Transverse colon (tissue), 4 donors: Measurements from ENCODE around the gene LRP1B. TPM values are rescaled to one million over a fixed set of nuclear protein-coding genes. Genes with fewer than 3 reads are reported as not detected.

Experiments used
- DNase-seq: peaks from one replicate; pipeline ENCODE4 v3.0.0-alpha.2; 2019
- H3K27ac ChIP-seq, 4 donors: fragments of 200-600 bp; sonication (generic); 2 replicates each; pipeline ENCODE4 v1.5.1; 2016 to 2018; ENCODE audit warnings: inconsistent platforms in 4 of 4
- H3K27me3 ChIP-seq: fragments of 200-600 bp; sonication (generic); 2 replicates; pipeline ENCODE4 v1.5.1; 2017; ENCODE audit warnings: inconsistent platforms
- H3K36me3 ChIP-seq, 4 donors: fragments of 200-600 bp; sonication (generic); 2 replicates each; pipeline ENCODE4 v1.5.1; 2017 to 2019; ENCODE audit warnings: inconsistent platforms in 4 of 4
- H3K4me1 ChIP-seq, 4 donors: fragments of 200-600 bp; sonication (generic); 2 replicates each; pipeline ENCODE4 v1.5.1; 2017 to 2020; ENCODE audit warnings: inconsistent platforms in 4 of 4
- H3K4me3 ChIP-seq, 4 donors: fragments of 200-600 bp; sonication (generic); 1 replicate in 1 of 4; 2 replicates in 3 of 4; pipeline versions ENCODE4 v1.5.1 to v1.6.1; 2017 to 2019; ENCODE audit warnings: inconsistent platforms in 4 of 4
- H3K9me3 ChIP-seq, 2 donors: fragments of 200-600 bp; sonication (generic); 2 replicates each; pipeline ENCODE4 v1.5.1; 2017 to 2019; ENCODE audit warnings: inconsistent platforms in 2 of 2
- EP300 ChIP-seq: sonication (generic); formaldehyde crosslinking; IDR thresholded peaks from one replicate; pipeline ENCODE4 v1.6.1; 2017; ENCODE audit warnings: antibody characterized with exemption, low read depth
- POLR2A ChIP-seq: fragments of 450-650 bp; IDR thresholded peaks from one replicate; pipeline ENCODE4 v1.6.1; 2016; ENCODE audit warnings: antibody characterized with exemption, mild to moderate bottlenecking, moderate library complexity
- POLR2AphosphoS5 ChIP-seq, 3 donors: sonication (generic); formaldehyde crosslinking; IDR thresholded peaks; one replicate each; pipeline ENCODE4 v1.6.1; 2016; ENCODE audit warnings: antibody characterized with exemption in 3 of 3
- WGBS, 2 donors: methylation state at CpG; one replicate each; pipeline ENCODE4 v1.1.5; 2018; ENCODE audit warnings: low coverage in 1 of 2; 5-methylcytosine and 5-hydroxymethylcytosine counted together
- in situ Hi-C, 4 donors: fragments of 200-750 bp; cut with MboI; loops; one replicate each; pipeline versions ENCODE4 v1.15.0 to v1.15.1; 2017; ENCODE audit warnings: low sequenced_read_pairs in 3 of 4, low pct_ligation_motif_present in 1 of 4, low pct_unique_long_range_greater_than_20kb in 1 of 4
- intact Hi-C: fragments of 100-400 bp; cut with DNase I; formaldehyde crosslinking; loops from one replicate; pipeline ENCODE4 v1.15.1; 2023; ENCODE audit warnings: low total_unique reads
- total RNA-seq, 4 donors: library from RNA; depleted of rRNA; stranded (reverse); fragments of >200 nt; gene quantifications; one replicate each; pipeline ENCODE4 v1.1.0, GENCODE V29; 2016
- TF ChIP-seq, protein P1 (sequence below), 5 experiments: fragments of 200-600 bp in 3 of 5; fragments of 450-650 bp in 2 of 5; sonication (generic) in 3 of 5; IDR thresholded peaks; 1 replicate in 2 of 5; 2 replicates in 3 of 5; pipeline ENCODE4 v1.5.1; 2016 to 2017; ENCODE audit warnings: antibody characterized with exemption in 5 of 5, inconsistent platforms in 3 of 5, mild to moderate bottlenecking in 2 of 5, moderate library complexity in 1 of 5

Gene LRP1B
- total RNA-seq, 4 donors from 2014 or later = 0.48 to 5.4 (median 0.82) TPM; not detected in 1

DNA sequence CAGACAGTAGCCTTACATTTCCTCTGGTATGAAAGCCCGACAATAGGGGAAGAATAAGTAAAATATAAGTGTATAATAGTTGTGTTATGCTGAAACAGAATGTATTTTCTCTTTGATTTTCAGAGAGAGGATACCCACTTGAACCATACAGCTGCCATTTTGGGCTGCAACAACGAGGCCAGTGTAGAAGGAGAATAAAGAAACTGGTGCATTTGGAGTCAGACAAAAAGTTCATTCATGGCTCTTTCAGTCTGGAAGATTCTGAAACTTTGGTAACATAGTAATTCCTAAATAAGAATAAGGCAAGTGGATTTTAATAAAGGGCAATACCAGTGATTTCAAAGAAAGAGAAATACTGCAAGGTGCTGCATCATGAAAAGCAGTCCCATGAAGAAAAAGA lies 610.9 kb downstream of the LRP1B start:
- 80 to 95% methylated on average over 2 of the region's 2 CpGs for WGBS, 2 donors
- DNase-seq = no peak
- H3K4me1 ChIP-seq = no peaks in the 10 kb centered on the region
- TF ChIP-seq, protein P1, sequence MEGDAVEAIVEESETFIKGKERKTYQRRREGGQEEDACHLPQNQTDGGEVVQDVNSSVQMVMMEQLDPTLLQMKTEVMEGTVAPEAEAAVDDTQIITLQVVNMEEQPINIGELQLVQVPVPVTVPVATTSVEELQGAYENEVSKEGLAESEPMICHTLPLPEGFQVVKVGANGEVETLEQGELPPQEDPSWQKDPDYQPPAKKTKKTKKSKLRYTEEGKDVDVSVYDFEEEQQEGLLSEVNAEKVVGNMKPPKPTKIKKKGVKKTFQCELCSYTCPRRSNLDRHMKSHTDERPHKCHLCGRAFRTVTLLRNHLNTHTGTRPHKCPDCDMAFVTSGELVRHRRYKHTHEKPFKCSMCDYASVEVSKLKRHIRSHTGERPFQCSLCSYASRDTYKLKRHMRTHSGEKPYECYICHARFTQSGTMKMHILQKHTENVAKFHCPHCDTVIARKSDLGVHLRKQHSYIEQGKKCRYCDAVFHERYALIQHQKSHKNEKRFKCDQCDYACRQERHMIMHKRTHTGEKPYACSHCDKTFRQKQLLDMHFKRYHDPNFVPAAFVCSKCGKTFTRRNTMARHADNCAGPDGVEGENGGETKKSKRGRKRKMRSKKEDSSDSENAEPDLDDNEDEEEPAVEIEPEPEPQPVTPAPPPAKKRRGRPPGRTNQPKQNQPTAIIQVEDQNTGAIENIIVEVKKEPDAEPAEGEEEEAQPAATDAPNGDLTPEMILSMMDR (IDR thresholded peaks at IDR 0.05) = no peak
- TF ChIP-seq POLR2A = no peak
- no peak for TF ChIP-seq EP300
- TF ChIP-seq POLR2AphosphoS5 (IDR thresholded peaks at IDR 0.05) = no peak
- no peak overlapping the region for H3K27ac ChIP-seq
- in situ Hi-C loops = no loop called here
- H3K4me3 ChIP-seq = no peak overlapping the region
- intact Hi-C loops = no loop called here
- no peaks in the 10 kb centered on the region for H3K36me3 ChIP-seq
- no peaks in the 10 kb centered on the region for H3K9me3 ChIP-seq
- H3K27me3 ChIP-seq = no peaks in the 10 kb centered on the region

DNA sequence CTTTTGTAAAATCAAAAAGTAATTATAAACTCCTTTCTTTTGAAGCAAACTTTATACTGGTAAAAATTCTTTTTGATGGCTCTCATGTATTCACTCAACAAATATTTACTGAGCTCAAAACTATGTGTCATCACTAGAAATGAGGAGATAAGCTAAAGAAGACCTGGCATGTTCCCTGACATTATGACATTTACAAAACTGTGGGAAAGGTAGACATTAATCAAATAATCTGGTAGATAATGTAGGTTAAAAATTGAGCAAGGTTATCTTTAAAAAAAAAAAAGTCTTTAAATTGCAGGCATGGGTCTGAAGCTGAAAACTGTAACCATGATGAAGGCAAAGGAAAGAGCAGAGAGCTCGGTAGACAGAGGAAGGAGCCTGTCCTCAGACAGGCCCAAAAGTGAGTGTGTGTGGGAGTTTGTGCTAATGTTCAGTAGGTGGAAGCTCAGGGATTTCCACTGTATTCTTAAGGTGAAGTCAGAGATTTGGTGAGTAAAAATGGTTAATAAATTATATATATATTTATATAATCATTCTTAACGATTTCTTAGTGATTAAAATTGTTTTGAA lies 612.9 kb downstream of the LRP1B start:
- in situ Hi-C loops = no loop called here
- H3K4me1 ChIP-seq = no peaks in the 10 kb centered on the region
- TF ChIP-seq POLR2A (no peak), POLR2AphosphoS5 (IDR thresholded peaks at IDR 0.05) (no peak), EP300 (no peak)
- TF ChIP-seq, protein P1 (IDR thresholded peaks at IDR 0.05) = no peak
- no peak overlapping the region for H3K27ac ChIP-seq
- no peaks in the 10 kb centered on the region for H3K36me3 ChIP-seq
- DNase-seq = no peak
- no peak overlapping the region for H3K4me3 ChIP-seq
- no peaks in the 10 kb centered on the region for H3K9me3 ChIP-seq
- 72 to 79% methylated on average over 2 of the region's 2 CpGs for WGBS, 2 donors
- H3K27me3 ChIP-seq = no peaks in the 10 kb centered on the region
- intact Hi-C loops = no loop called here

DNA sequence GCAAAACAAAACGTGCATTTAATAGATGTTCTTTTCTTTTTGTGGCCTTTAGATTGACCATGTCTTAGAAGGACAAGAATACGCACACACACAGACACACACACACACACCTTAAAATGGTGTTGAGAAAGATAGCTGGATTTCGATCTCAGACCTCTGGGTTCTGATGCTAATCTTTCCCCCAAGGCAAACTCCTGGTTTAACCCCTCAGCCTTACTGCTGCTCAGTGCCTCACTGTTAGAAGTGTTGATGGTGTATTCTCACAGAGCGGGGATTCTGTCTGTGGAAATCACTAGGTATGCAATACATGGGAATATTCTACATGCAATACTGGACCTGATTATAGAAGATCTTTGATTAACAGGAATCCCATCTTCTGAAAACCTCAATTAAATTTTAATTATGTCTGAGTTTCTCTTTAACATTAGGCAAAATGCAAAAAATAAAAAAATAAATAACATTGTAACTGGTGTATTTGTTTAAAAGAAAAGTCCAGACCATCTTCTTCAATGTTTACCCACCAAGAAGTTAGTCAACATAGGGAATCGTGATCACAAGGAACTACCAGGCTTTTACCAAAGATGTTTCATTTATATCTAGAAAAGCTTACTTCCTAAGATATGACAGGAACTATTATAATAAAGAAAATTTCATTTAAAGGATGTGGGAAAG lies 613.5 kb downstream of the LRP1B start:
- no peak for DNase-seq
- WGBS, 2 donors = 47 to 59% methylated on average over 2 to 5 of the region's 5 CpGs
- intact Hi-C loops = no loop called here
- in situ Hi-C loops = no loop called here
- H3K36me3 ChIP-seq = no peaks in the 10 kb centered on the region
- no peak overlapping the region for H3K4me3 ChIP-seq
- TF ChIP-seq, protein P1 (IDR thresholded peaks at IDR 0.05) = no peak
- TF ChIP-seq EP300 = no peak
- TF ChIP-seq POLR2AphosphoS5 (IDR thresholded peaks at IDR 0.05) = no peak
- no peak for TF ChIP-seq POLR2A
- H3K27ac ChIP-seq = no peak overlapping the region
- H3K4me1 ChIP-seq = no peaks in the 10 kb centered on the region
- no peaks in the 10 kb centered on the region for H3K27me3 ChIP-seq
- no peaks in the 10 kb centered on the region for H3K9me3 ChIP-seq

DNA sequence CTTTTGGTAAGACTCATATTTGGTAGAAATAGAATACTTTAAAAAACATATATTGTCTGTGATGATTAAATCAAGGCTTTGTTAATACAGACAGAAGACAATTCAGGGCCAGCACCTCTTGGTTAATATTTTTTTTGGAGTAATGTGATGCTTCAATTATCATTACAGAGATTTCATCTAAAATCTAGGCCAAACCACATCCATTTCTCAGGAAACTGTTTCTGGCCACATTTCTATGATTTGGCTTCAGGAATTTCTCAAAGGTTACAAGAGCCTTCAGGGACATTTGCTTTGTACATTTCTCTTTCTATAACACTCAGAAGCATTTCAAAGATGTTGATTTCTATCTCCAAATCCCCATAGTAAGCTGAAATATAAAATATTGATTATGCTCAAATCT lies 614.9 kb downstream of the LRP1B start:
- TF ChIP-seq POLR2AphosphoS5 (IDR thresholded peaks at IDR 0.05) = no peak
- no peak for TF ChIP-seq EP300
- TF ChIP-seq, protein P1 (IDR thresholded peaks at IDR 0.05) = no peak
- TF ChIP-seq POLR2A = no peak
- H3K9me3 ChIP-seq = no peaks in the 10 kb centered on the region
- no peaks in the 10 kb centered on the region for H3K36me3 ChIP-seq
- H3K4me1 ChIP-seq = no peaks in the 10 kb centered on the region
- no peak overlapping the region for H3K27ac ChIP-seq
- DNase-seq = no peak
- no peak overlapping the region for H3K4me3 ChIP-seq
- intact Hi-C loops (no loop called here), in situ Hi-C loops (no loop called here)
- H3K27me3 ChIP-seq = no peaks in the 10 kb centered on the region
